NCI-H345 (cell line): ENCODE results near the gene BRI3BP.
"Not testable (repeated sequence)": the region's sequence is repeated elsewhere in the genome, so short reads cannot be mapped to it uniquely, and the experiment has no call there.

ENCODE experiments used
- DNase-seq: peaks from one replicate; lab custom pipeline; 2025; lab: John Stamatoyannopoulos, UW

BRI3BP gene

DNA sequence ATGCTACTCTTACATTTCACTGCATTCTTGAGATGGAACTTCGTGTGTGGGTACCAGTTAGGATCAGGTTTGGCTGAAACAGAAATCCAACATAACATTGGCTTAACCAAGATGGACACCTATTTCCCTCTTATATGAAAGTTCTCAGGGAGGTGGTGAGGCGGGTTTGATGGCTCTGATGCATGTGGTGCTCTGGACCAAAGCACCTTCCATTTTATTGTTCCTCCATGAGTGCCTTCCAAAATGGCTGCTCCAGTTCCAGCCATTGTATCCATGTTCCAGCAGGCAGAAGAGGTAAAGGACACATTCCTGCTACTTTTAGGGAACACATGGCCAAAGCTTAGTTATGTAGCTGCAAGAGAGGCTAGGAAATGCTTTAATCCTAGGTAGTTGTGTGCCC lies 29.6 kb downstream of the BRI3BP start:
- DNase-seq: no peak

DNA sequence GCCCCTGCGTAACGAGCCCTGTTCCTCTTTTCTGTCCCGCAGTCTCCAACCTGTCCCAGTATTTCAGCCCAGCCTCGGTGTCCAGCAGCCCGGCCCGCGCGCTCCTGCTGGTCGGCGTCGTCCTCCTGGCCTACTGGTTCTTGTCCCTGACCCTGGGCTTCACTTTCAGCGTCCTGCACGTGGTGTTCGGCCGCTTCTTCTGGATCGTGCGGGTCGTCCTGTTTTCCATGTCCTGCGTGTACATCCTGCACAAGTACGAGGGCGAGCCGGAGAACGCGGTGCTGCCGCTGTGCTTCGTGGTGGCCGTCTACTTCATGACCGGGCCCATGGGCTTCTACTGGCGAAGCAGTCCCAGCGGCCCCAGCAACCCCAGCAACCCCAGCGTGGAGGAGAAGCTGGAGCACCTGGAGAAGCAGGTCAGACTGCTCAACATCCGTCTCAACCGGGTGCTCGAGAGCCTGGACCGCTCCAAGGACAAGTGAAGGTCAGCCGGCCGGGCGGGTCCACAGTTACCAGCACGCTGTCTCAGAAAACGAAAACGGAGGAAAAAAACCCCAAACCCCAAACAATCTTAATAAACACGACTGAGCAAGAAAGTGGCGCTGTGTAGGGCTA lies 31.6 kb downstream of the BRI3BP start:
- no peak for DNase-seq

DNA sequence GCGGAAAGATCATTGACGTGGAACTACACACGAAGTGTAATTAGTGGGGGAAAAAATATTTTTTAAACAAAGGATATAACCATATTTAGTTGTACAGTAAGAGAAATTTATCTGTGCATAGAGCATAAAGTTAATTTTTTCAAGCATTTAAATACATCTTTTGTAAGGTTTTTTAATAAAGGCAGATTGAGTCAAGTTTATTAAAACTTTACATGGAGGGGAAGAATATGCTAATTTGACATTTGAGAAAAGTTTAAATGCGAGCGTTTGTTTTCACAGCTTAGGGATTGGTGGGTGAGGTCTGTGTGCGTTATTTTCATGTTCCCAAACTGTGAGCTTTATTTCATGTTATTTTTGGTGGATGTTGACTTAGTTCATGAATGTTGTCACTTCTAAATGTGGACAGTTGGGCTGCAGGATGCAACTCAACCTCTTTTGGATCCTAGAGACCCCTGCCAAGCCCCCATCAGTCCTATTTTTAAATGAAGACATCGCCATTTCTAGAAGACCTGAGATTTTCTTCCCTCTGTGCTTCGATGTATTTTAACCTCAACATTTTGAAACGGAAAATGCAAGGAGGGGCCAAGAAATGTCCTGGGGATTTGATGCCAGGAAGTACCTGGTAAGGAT lies 32.3 kb downstream of the BRI3BP start:
- DNase-seq: no peak

DNA sequence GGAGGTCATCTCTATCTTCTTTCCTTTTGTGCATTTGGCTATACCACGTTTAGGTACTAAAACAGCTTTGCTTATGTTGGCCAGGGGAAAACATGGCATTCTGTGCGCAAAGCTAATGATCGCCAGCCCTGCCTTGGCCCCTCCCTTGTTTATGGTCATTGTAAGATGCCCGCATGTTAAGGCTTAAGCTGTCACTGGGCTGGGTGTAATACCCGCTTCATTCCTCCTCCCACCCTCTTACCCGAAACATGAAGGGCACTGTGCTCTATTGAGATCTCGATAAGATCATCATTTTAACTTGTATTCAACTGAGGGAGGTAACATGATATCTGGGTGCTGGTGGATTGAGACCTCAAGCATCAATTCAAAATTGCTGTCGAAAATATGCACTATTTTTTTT lies 34.7 kb downstream of the BRI3BP start:
- no peak for DNase-seq

DNA sequence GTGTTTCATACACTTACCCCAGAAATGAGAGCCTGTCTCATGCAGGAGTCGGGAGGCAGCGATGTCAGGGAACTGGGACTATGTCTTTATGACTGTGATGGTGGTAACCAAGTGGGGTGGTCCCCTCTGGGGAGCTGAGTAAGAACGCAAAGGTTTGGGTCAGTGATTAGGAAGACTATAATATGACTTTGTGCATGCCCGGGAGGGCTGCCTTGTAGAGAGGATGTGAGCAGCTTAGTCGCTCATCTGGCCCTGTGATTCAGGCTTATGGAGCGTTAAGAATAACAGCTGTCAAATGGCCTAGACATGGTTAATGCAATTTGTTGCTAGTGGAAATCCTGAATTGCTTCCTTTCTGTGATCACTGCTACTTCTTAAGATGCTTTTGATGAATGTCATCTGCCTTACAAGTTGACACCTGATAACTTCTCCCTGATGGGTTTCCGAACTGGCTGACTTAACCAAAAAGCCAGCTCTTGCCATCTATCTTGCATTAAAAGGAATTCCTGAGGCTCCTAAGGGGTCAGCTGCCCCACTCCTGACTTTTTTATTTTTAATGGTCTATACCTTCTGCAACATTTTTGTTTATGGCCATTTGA lies 36.4 kb downstream of the BRI3BP start:
- DNase-seq: no peak

DNA sequence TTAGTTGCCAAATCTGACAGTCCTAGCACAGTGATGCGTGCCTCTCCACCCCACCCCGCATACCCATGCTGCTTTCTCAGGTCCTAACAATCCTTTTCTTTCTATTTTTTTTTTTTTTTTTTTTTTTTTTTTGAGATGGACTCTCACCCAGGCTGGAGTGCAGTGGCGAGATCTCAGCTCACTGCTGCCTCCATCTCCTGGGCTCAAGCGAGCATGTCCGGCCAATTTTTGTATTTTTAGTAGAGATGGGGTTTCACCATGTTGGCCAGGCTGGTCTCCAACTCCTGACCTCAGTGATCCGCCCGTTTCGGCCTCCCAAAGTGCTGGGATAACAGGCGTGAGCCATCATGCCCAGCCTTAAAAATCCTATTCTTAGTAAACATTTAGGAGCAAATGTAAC lies 38.0 kb downstream of the BRI3BP start:
- DNase-seq: not testable (repeated sequence)

DNA sequence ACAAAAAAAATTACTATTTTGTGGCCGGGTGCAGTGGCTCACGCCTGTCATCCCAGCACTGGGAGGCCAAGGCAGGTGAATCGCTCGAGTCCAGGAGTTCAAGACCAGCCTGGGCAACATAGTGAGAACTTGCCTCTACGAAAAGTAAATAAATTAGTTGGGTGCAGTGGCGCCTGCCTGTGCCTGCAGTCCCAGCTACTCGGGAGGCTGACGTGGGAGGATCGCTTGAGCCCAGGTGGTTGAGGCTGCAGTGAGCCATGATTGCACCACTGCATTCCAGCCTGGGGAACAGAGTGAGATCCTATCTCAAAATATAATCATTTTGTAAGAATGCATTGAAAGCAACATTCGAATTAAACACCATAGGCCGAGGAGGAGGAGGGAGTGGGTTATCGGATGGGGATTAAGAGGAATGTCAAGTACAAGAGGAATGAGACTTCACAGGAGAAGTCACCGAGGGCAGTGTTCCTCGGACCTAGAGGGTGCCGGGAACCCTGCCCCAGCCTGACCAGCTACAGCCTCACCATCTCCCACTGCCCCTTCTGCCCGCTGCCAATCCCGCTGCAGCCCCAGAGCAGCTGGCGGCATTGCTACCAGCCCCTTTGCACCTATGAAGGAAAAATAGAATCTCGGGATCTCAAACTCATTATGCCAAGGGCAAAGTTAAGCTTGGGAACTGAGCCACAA lies 39.2 kb downstream of the BRI3BP start:
- DNase-seq: no peak

DNA sequence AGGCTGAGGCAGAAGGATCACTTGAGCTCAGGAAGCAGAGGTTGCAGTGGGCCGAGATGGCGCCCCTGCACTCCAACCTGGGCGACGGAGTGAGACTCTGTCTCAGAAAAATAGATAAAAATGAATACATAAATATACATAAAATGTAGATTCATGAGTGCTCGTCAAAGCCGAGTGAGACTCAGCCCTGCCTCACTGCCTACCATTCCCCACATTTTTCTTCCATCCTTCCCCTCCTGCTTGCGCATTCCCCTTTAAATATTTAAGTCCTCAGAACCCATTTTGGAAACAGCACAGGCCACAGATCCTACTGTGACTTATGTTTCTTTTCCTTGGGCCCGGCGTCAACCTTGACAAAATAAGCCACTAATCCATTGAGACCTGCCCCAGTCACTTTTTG lies 39.8 kb downstream of the BRI3BP start:
- no peak for DNase-seq

DNA sequence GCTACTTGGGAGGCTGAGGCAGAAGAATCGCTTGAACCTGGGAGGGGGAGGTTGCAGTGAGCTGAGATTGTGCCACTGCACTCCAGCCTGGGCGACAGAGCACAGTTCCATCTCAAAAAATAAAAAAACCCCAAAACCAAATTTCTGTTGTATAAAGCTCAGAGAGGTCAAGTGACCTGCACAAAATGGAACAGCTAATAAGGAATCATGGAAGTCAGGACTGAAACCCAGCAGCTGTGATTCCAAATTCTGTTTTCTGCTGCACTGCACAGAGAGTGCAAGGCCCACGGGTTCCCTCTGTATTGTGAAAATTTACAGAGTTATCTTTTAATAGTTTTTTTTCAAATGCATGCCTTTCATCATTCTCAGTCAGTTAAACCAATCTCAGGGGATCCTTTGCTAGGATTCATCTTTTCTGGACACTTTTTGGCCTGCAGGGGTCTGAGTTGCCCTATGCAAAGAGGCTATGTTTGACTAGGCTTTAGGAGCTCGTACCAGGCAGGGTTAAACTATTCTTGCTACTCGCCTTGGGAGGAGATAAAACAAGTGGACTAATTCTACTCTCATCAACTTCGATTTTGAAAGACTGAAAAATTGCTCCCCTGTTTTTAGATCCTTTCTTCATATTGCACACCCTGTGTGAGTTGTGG lies 45.7 kb downstream of the BRI3BP start:
- DNase-seq: no peak

DNA sequence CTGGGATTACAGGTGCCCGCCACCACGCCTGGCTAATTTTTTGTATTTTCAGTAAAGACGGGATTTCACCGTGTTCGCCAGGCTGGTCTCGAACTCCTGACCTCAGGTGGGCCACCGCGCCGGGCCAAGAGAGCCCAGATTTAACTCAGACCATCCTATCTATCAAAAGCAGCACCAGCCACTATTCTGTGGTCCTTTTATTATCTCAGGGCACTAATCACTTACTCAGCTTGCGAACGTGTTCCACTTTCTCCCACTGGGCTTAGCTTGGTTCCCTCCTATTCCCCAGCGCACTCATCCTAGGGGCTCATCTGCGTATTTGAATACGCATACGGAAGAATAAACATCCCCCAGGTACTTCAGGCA lies 55.6 kb downstream of the BRI3BP start:
- DNase-seq: no peak

DNA sequence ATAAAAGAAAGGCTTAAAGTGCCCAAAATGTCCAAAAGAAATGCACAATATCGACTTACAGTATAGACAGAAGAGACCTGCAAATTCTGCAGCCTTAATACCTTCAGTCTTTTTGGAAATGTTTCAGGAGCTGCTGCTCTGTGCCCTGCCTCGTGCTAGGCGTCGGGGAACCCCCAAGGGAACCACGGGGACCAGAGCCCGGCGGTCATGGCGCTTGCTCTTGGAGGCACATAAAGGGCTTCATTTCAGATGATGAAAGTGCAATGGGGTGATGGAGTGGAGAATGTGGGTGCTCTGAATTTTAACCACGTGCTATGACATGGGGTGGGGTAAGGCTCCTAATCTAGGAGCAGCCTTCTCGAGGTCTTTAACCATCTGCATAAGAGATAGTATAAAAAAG lies 57.0 kb downstream of the BRI3BP start:
- no peak for DNase-seq

DNA sequence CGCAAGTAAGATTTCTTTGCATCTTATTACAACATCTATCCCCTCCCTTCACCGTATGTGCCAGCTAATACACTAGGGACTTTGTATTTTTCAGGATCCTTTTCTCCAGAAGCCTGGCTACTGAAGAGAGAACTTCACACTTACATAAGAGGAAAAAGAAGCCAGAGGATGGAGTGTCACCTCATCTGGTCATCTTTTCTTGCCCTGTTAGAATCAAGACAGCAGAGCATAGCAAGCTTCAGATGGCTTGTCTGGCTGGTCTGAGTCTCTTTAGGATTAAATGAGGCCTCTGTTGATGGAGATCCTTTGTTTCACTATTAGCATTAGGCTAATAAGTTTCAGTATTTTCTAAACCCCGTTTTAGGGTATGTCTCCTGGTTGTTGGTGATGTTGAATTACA lies 57.4 kb downstream of the BRI3BP start:
- DNase-seq: no peak

DNA sequence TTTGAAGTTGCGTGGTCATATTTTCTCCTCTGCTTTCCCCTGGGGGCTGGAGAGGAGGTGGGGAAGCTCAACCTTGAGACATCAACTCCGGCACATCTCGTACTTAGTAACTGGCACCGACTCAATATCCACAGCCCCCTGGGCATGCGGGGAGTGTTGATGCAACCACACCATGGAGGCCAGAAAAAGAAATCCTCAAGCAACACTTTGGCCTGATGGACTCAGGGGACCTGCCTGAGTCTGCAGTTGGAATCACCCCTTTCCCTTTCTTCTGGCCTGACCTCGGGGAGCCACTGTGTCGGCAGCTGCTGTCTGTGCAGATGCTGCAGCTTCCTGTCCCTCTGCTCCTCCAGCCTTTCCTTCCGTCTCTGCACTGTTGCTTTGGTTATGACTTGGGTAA lies 60.4 kb downstream of the BRI3BP start:
- no peak for DNase-seq

DNA sequence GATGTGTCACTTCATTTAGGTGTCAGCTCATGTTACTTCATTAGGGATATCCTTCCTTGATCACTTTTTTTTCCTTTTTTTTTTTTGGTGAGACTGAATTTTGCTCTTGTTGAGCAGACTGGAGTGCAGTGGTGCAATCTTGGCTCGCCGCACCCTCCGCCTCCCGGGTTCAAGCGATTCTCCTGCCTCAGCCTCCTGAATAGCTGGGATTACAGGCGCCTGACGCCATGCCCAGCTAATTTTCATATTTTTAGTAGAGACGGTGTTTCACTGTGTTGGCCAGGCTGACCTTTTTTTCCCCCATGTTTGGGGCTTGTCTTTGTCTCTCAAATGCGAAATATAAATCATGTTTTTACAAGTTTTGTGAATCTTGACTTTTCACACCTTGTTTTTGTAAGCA lies 62.1 kb downstream of the BRI3BP start:
- no peak for DNase-seq

DNA sequence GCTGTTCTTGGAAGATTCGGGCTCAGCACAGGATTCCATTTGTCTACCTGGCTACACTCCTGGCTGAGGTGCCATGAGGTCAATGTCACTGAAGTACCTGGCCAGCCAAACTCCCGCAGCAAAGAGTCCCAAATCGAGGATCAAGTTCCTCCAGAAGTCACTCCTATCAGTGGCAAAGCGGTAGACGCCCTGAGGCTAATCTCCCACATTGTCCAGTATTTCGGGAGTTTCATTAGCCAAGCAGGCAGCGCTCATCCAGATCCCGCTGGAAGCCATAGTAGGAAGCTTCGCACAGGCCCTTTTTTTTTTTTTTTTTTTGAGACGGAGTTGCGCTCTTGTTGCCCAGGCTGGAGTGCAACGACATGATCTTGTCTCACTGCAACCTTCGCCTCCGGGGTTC lies 62.9 kb downstream of the BRI3BP start:
- no peak for DNase-seq

DNA sequence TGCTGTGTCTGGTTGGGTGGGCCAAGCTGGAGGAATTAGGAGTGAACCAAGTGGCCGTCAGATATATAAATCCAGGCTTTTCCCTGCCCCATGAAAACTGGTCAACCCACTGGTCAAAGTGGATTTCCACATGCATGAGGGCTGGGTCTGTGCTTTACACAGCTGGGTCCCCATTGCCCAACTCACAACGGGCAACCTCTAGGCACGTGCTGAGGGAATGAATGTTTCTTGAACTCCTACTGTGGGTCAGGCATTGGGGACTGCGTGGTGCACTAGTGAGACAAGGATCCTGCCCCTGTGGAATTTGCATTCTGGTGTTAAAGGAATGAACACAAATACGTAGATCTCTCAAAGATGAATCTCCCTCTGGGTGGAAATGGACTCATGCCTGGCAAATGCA lies 64.3 kb downstream of the BRI3BP start:
- no peak for DNase-seq

DNA sequence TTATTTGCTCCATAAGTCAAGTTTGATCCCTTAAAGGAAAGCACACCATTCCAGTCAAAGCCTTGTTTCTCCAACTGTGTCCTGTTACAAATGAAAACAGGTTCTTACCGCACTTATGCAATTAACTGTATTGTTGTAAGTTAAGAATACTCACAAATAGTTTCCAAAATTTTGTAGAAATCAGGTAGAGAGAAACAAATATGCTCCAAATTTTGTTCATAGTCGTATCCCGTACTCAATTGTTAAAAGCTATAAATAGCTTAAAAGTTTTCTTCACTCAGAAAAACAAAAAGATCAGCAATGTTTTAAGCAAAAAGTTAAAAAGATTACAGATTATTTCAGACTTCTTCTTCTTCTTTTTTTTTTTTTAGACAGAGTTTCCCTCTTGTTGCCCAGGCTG lies 67.8 kb downstream of the BRI3BP start:
- DNase-seq: no peak

DNA sequence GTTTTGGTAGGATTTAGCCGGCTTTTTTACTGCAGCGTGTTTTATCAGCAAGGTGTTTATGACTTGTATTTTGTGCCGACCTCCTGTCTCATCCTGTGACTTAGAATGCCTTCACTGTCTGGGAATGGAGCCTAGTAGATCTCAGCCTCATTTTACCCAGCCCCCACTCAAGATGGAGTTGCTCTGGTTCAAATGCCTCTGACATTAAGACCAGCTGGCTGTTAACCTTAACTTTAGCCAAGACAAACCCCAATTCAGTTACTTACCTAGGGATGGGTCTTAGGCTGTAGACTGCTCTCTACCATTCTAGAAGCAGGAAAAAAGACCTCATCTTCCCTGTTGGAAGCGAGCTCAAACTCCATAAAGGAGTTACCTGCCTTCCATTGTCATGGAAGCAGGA lies 70.1 kb downstream of the BRI3BP start:
- not testable (repeated sequence) for DNase-seq

DNA sequence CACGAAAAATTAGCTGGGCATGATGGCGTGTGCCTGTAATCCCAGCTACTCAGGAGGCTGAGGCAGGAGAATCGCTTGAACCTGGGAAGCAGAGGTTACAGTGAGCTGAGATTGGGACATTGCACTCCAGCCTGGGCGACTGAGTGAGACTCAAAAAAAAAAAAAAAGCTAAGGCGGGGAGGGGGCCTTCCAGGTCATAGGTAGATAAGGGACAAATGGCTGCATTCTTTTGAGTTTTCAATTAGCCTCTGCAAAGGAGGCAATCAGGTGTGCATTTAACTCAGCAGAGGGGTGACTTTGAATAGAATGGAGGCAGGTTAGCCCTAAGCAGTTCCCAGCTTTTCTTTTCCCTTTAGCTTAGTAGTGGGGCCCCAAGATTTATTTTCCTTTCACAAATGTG lies 71.0 kb downstream of the BRI3BP start:
- no peak for DNase-seq

DNA sequence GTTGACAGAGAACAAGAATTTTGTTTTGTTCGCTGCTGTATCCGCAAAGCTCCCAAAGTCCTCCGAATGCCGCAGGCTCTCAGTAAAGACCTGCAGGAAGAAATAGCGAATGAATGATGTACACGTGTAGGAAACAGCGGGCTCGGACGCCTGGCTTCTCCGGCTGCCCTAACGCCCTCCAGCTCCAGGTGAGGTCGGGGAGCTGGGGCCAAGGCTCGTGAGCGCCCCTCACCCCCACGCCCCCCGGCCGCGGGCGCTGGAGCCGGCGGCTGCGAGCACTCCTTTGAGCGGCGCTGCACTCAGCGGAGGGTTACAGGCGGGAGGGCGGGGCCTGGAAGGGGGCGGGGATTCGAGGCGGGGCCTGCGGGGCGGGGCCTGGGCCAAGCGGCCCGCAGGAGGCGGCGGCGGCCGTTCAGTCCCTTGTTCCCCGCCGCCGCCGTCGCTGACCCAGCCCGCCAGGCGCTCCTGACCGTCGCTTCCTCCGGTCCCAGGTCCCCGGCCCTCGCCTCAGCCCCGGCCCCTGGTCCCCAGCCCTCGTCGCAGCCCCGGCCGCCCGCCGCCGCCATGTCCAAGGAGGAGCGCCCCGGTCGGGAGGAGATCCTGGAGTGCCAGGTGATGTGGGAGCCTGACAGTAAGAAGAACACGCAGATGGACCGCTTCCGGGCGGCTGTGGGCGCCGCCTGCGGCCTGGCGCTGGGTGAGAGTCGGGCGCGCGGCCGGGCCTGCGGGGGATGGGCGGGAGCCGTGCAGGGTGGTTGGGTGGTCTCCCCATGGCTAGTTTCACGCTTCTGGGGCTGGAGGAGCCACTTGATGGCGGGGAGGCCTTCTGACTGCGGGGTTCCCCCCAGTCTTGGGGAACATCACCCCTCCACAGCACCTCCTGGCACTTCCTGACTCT lies 71.8 kb downstream of the BRI3BP start, which contains the start of gene AACS:
AACS (plus strand) TSS at position 415 of the 898 bp plus-strand sequence; CDS start at position 565, 150 bp downstream.
- peak; percentile 79 for DNase-seq

DNA sequence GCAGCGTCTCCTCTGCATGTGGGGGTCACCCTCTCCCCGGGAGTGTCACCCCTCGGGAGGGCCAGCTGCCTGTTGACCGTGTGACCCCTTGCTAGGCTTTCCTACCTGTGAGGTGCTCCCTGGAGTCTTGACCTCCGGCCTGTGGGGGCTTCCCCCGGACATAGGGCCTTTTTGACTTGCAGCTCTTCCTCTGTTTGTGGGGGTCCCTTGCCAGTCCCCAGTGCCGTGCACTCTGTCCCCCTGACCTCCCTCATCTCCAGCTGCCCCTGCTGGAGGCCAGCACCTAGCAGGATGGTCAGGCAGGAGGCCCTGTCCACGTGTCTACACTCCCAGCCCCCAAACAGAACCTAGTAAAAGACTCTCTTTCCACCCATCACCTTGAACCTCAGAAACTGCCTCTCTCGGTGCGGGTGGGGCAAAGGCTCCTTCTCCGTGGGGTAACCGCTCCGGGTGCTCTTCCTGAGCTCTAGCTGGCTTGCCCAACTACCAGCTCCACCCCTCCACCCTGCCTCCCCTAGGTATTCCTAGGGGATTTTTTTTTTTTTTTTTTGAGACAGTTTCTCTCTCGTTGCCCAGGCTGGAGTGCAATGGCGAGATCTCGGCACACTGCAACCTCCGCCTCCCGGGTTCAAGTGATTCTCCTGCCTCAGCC lies 72.6 kb downstream of the BRI3BP start:
- DNase-seq: no peak
